Measurements from ENCODE around the gene RBM20. TPM values are rescaled to one million over a fixed set of nuclear protein-coding genes. Genes with fewer than 3 reads are reported as not detected.

Gene RBM20
- total and polyA plus RNA-seq, 7 donors, result 0.23 to 7.8 (median 5.4) TPM; not detected in 1

DNA sequence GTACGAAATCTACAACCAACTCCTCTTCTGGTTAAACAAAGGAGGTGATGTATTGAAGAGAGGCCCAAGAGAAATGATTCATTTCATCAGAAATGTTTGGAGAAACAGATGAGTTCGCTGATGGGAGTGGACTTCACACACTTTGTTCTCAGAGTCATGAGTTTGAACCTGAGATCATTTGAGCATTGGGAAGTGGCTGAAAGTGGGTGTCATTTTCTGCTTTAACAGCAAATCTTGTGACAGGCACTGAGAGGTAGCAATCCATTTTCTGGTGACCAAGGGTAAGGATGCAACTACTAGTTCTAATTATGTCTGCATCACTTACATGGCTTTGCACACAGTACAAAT, 51.4 kb downstream of the RBM20 start:
- no peak overlapping the region for H3K4me3 ChIP-seq

DNA sequence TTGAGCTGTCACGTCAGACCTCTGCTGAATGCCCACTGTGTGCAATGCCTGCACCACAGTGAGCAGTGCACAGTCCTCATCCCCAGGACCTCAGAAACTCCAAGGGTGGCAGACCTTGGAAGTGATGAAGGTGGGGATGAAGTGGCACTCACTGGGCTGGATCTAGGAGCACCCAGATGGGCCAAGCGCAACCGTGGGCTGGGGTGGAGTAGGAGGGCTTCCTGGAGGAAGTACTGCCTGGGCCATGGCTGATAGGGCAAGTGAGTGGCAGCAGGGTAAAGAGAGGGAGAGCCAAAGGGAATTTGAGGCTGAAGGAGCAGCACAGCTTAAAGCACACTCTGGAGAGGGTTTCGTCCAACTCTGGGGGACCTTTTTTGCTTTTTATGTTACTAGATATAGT, 52.3 kb downstream of the RBM20 start:
- TF ChIP-seq, protein P1, sequence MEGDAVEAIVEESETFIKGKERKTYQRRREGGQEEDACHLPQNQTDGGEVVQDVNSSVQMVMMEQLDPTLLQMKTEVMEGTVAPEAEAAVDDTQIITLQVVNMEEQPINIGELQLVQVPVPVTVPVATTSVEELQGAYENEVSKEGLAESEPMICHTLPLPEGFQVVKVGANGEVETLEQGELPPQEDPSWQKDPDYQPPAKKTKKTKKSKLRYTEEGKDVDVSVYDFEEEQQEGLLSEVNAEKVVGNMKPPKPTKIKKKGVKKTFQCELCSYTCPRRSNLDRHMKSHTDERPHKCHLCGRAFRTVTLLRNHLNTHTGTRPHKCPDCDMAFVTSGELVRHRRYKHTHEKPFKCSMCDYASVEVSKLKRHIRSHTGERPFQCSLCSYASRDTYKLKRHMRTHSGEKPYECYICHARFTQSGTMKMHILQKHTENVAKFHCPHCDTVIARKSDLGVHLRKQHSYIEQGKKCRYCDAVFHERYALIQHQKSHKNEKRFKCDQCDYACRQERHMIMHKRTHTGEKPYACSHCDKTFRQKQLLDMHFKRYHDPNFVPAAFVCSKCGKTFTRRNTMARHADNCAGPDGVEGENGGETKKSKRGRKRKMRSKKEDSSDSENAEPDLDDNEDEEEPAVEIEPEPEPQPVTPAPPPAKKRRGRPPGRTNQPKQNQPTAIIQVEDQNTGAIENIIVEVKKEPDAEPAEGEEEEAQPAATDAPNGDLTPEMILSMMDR (IDR thresholded peaks at IDR 0.05), result no peak
- no peak for TF ChIP-seq POLR2AphosphoS5 (IDR thresholded peaks at IDR 0.05)
- TF ChIP-seq POLR2A (IDR thresholded peaks at IDR 0.05), result no peak
- no peak for TF ChIP-seq EP300 (IDR thresholded peaks at IDR 0.05)
- peaks cover 0 to 32% (median 28%) of the 10 kb centered on the region in 4 donors for H3K4me1 ChIP-seq
- no peak overlapping the region for H3K27ac ChIP-seq
- no peaks in the 10 kb centered on the region for H3K27me3 ChIP-seq
- WGBS, 2 donors, result 84 to 86% methylated on average over 4 of the region's 4 CpGs
- no peak for DNase-seq
- no peaks in the 10 kb centered on the region for H3K36me3 ChIP-seq
- no peak overlapping the region for H3K4me3 ChIP-seq
- H3K9me3 ChIP-seq, result peaks cover 0 to 5% (median 3%) of the 10 kb centered on the region in 4 donors
- intact Hi-C loops (cut with DNase I), result loop anchor here (5.0 kb wide), 1 partner anchor 54 kb away; the partner anchor contains the start of gene RBM20

More for the DNA sequence above, 51.4 kb downstream of the RBM20 start:
- H3K9me3 ChIP-seq, result peaks cover 0 to 5% (median 3%) of the 10 kb centered on the region in 4 donors
- TF ChIP-seq EP300 (IDR thresholded peaks at IDR 0.05) (no peak), POLR2AphosphoS5 (IDR thresholded peaks at IDR 0.05) (no peak), POLR2A (IDR thresholded peaks at IDR 0.05) (no peak)
- TF ChIP-seq, protein P1 (IDR thresholded peaks at IDR 0.05), result no peak
- intact Hi-C loops (cut with DNase I), result loop anchor here (5.0 kb wide), 1 partner anchor 53 kb away; the partner anchor contains the start of gene RBM20
- H3K27me3 ChIP-seq, result no peaks in the 10 kb centered on the region
- DNase-seq, result no peak
- peaks cover 0 to 23% (median 19%) of the 10 kb centered on the region in 4 donors for H3K4me1 ChIP-seq
- 80 to 89% methylated on average over 2 of the region's 2 CpGs for WGBS, 2 donors
- no peak overlapping the region for H3K27ac ChIP-seq
- H3K36me3 ChIP-seq, result no peaks in the 10 kb centered on the region

GRCh38 chr10:110698340-110698739, 54.2 kb downstream of the RBM20 start:
- Histone ChIP-seq H3K27me3 (no peaks in the 10 kb centered on the region), H3K27ac (peak overlapping the region in 3 of 4 donors; percentile 68 to 79 (median 78)), H3K36me3 (no peaks in the 10 kb centered on the region), H3K9me3 (no peaks in the 10 kb centered on the region), H3K4me1 (peaks cover 0 to 41% (median 35%) of the 10 kb centered on the region in 4 donors), H3K4me3 (no peak overlapping the region)
- intact Hi-C loops (cut with DNase I), result loop anchor here (5.0 kb wide), 1 partner anchor 56 kb away; the partner anchor contains the start of gene RBM20
- WGBS, 2 donors, result 68% methylated on average over 5 of the region's 5 CpGs
- TF ChIP-seq EP300 (IDR thresholded peaks at IDR 0.05) (no peak), POLR2A (IDR thresholded peaks at IDR 0.05) (no peak), POLR2AphosphoS5 (IDR thresholded peaks at IDR 0.05) (no peak)
- TF ChIP-seq, protein P1 (IDR thresholded peaks at IDR 0.05), result no peak
- no peak for DNase-seq

DNA sequence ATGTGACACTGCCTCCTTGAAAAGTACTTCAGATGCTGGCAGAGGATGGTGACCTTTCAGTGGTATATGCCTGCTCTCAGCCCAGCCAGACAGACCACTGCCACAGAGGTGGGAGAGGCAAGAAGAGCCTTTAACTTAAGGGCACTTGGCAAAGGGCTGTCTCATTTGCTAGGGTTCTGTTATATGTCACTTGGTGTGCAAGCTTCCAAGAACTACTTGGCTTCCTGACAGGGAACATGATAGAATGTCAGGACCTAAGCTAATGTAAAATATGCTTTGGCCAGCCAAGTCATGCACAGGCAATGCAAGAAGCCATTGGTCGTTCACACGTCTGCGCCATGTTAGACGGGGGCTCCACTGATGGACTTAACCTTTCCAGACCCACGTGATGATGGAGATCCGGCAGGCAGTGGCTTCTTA, 54.7 kb downstream of the RBM20 start:
- WGBS, 2 donors, result 90 to 96% methylated on average over 6 of the region's 6 CpGs
- Histone ChIP-seq H3K36me3 (no peaks in the 10 kb centered on the region), H3K4me3 (no peak overlapping the region), H3K27me3 (no peaks in the 10 kb centered on the region), H3K27ac (peak overlapping the region in 3 of 4 donors; percentile 68 to 79 (median 78)), H3K9me3 (no peaks in the 10 kb centered on the region), H3K4me1 (peaks cover 0 to 41% (median 35%) of the 10 kb centered on the region in 4 donors)
- peak in 3 of 4 donors; percentile 49 to 83 (median 68) for TF ChIP-seq EP300 (IDR thresholded peaks at IDR 0.05)
- TF ChIP-seq POLR2A (IDR thresholded peaks at IDR 0.05), result no peak
- TF ChIP-seq, protein P1 (IDR thresholded peaks at IDR 0.05), result no peak
- peak; percentile 84 to 94 (median 92) for TF ChIP-seq POLR2AphosphoS5 (IDR thresholded peaks at IDR 0.05)
- DNase-seq, result peak; percentile 79
- intact Hi-C loops (cut with DNase I), result loop anchor here (5.0 kb wide), 1 partner anchor 56 kb away; the partner anchor contains the start of gene RBM20

Data from sigmoid colon (tissue), 7 donors.